GM21360 (cell line): Measurements from ENCODE around the gene IFITM2.
A peak's percentile ranks its signal among the peaks of the same experiment; 100 is the strongest.
"Not testable (repeated sequence)": the region's sequence is repeated elsewhere in the genome, so short reads cannot be mapped to it uniquely, and the experiment has no call there.

Source experiments
- ATAC-seq: cut with Tn5 transposase; IDR thresholded peaks from one replicate; pipeline ENCODE4 v1.9.1; 2021; ENCODE audit warnings: mild to moderate bottlenecking, moderate library complexity; ENCODE audit not compliant: unreplicated experiment

IFITM2 gene

GRCh38 chr11:306645-307371, 808 bp upstream of the IFITM2 start:
- no peak for ATAC-seq

GRCh38 chr11:308740-309665, 1.4 kb downstream of the IFITM2 start:
- not testable (repeated sequence) for ATAC-seq

GRCh38 chr11:309979-310572, 2.5 kb downstream of the IFITM2 start:
- not testable (repeated sequence) for ATAC-seq

- ATAC-seq: peak; percentile 41
Measured at GRCh38 chr11:311013-311748, 3.6 kb downstream of the IFITM2 start.

- ATAC-seq: no peak
Measured at GRCh38 chr11:312092-312816, 4.6 kb downstream of the IFITM2 start.

GRCh38 chr11:313304-313786, 5.7 kb downstream of the IFITM2 start:
- ATAC-seq: no peak

GRCh38 chr11:313787-314553, 6.4 kb downstream of the IFITM2 start, which contains the start of gene IFITM1:
Gene IFITM1, plus strand, starts transcription at chr11:314040. Its CDS starts 131 bp downstream, at chr11:314171.
- ATAC-seq: peak; percentile 31

GRCh38 chr11:314554-314875, 6.9 kb downstream of the IFITM2 start:
- ATAC-seq: not testable (repeated sequence)

GRCh38 chr11:315051-315481, 7.5 kb downstream of the IFITM2 start:
- no peak for ATAC-seq

GRCh38 chr11:315516-315994, 7.9 kb downstream of the IFITM2 start:
- no peak for ATAC-seq

- no peak for ATAC-seq
Measured at GRCh38 chr11:316031-316701, 8.6 kb downstream of the IFITM2 start.

- no peak for ATAC-seq
Measured at GRCh38 chr11:316891-317301, 9.3 kb downstream of the IFITM2 start.

- peak; percentile 11 for ATAC-seq
Measured at GRCh38 chr11:317668-318404, 10.2 kb downstream of the IFITM2 start.

GRCh38 chr11:318405-319120, 10.9 kb downstream of the IFITM2 start:
- ATAC-seq: peak; percentile 49

GRCh38 chr11:319121-319887, 11.7 kb downstream of the IFITM2 start:
- ATAC-seq: not testable (repeated sequence)

- not testable (repeated sequence) for ATAC-seq
Measured at GRCh38 chr11:319888-320273, 12.3 kb downstream of the IFITM2 start.
